GM12878 (cell line): Measurements from ENCODE around the gene DRC1. TPM values are rescaled to one million over a fixed set of nuclear protein-coding genes. Genes with fewer than 3 reads are reported as not detected.

Source experiments
- ATAC-seq: fragments of 200-7000 bp; cut with Tn5 transposase; 3 replicates; pipeline ENCODE4 v1.9.1; 2020; ENCODE audit warnings: mild to moderate bottlenecking, moderate library complexity
- BruUV-seq: library from RNA; stranded (reverse); fragments of 400-500 nt; replicated peaks from 2 replicates; lab custom pipeline; 2021; lab: Mats Ljungman, UMichigan
- CTCF ChIA-PET: fragments of 300-600 bp; sonication (Branson Sonifier 250); formaldehyde crosslinking; extraction: SDS; loops from one replicate; lab custom pipeline; 2021; ENCODE audit warnings: inconsistent platforms; lab: Yijun Ruan, JAX
- POLR2A ChIA-PET: fragments of 350-600 bp; formaldehyde crosslinking; extraction: SDS; loops from one replicate; lab custom pipeline; 2021; ENCODE audit warnings: inconsistent platforms; lab: Charles Lee
- RAD21 ChIA-PET: fragments of 300-600 bp; sonication (Branson Sonifier 250); formaldehyde crosslinking; loops from one replicate; lab custom pipeline; 2023; ENCODE audit warnings: antibody characterized with exemption; ENCODE audit not compliant: unreplicated experiment; lab: Charles Lee
- SMC1A ChIA-PET: fragments of 300-600 bp; sonication (Branson Sonifier 250); formaldehyde crosslinking; loops from one replicate; lab custom pipeline; 2023; ENCODE audit not compliant: unreplicated experiment, uncharacterized antibody; lab: Charles Lee
- DNase-seq: peaks from one replicate; pipeline ENCODE4 v3.0.0-alpha.2; 2011; ENCODE audit warnings: low read depth, low spot score
- FAIRE-seq: peaks from 3 replicates; lab custom pipeline; 2011; peaks lifted over from hg19 to GRCh38; lab: Jason Lieb, UNC
- H2AFZ ChIP-seq: 2 replicates; pipeline ENCODE4 v1.6.0; 2011; ENCODE audit warnings: low read depth, low read length, control low read depth; ENCODE audit not compliant: control insufficient read depth
- H3K27ac ChIP-seq: 2 replicates; pipeline ENCODE4 v1.5.1; 2011; ENCODE audit warnings: control low read depth; ENCODE audit not compliant: control insufficient read depth, insufficient read depth
- H3K27me3 ChIP-seq, 2 experiments: replicated peaks in 1 of 2; 2 replicates each; pipeline versions ENCODE4 v1.6.0 to v1.6.1; 2011; ENCODE audit warnings: low read length in 1 of 2; ENCODE audit not compliant: control insufficient read depth in 2 of 2, insufficient read depth in 2 of 2
- H3K36me3 ChIP-seq, 2 experiments: 2 replicates each; pipeline ENCODE4 v1.5.1; 2011; ENCODE audit warnings: low read length in 1 of 2; ENCODE audit not compliant: control insufficient read depth in 2 of 2, insufficient read depth in 2 of 2
- H3K4me1 ChIP-seq: 2 replicates; pipeline ENCODE4 v1.6.1; 2011; ENCODE audit warnings: mild to moderate bottlenecking, low read length, moderate library complexity, mixed read lengths; ENCODE audit not compliant: control insufficient read depth, insufficient read depth
- H3K4me2 ChIP-seq: 2 replicates; pipeline ENCODE4 v1.6.0; 2011; ENCODE audit warnings: control low read depth; ENCODE audit not compliant: control insufficient read depth, insufficient read depth
- H3K4me3 ChIP-seq: fragments of 200-600 bp; sonication (generic); 2 replicates; pipeline ENCODE4 v1.5.1; 2016
- H3K79me2 ChIP-seq: 2 replicates; pipeline ENCODE4 v1.6.0; 2011; ENCODE audit warnings: low read length; ENCODE audit not compliant: control insufficient read depth, insufficient read depth
- H3K9ac ChIP-seq: 2 replicates; pipeline ENCODE4 v1.8.0; 2011; ENCODE audit warnings: low read length, control low read depth, mixed read lengths; ENCODE audit not compliant: control insufficient read depth, insufficient read depth
- H3K9me3 ChIP-seq: replicated peaks from 3 replicates; pipeline ENCODE4 v1.5.1; 2011; ENCODE audit warnings: mild to moderate bottlenecking, low read length; ENCODE audit not compliant: control insufficient read depth, insufficient read depth
- H4K20me1 ChIP-seq: 2 replicates; pipeline ENCODE4 v1.6.0; 2011; ENCODE audit not compliant: control insufficient read depth, insufficient read depth
- CHD2 ChIP-seq: IDR thresholded peaks from 2 replicates; pipeline ENCODE4 v1.6.1; 2011; ENCODE audit warnings: low read depth, low read length, improper control_type of control experiment, borderline replicate concordance
- EGR1 ChIP-seq, 2 experiments: IDR thresholded peaks; 1 replicate in 1 of 2; 2 replicates in 1 of 2; pipeline ENCODE4 v1.6.1; 2011 to 2012; ENCODE audit warnings: low read depth in 2 of 2, low read length in 2 of 2, borderline replicate concordance in 1 of 2, mild to moderate bottlenecking in 1 of 2, moderate library complexity in 1 of 2
- FOXK2 ChIP-seq: fragments of 450-650 bp; IDR thresholded peaks from 2 replicates; pipeline ENCODE4 v1.6.1; 2017; ENCODE audit warnings: mild to moderate bottlenecking, moderate library complexity
- SIX5 ChIP-seq: IDR thresholded peaks from 2 replicates; pipeline ENCODE4 v1.6.1; 2011; ENCODE audit warnings: mild to moderate bottlenecking, low read depth, low read length, moderate library complexity; ENCODE audit not compliant: severe bottlenecking
- TBL1XR1 ChIP-seq: IDR thresholded peaks from 2 replicates; pipeline ENCODE4 v1.6.1; 2012; ENCODE audit warnings: low read depth, low read length, improper control_type of control experiment
- TCF12 ChIP-seq: IDR thresholded peaks from 2 replicates; pipeline ENCODE4 v1.6.1; 2011; ENCODE audit warnings: low read depth, mild to moderate bottlenecking, low read length
- WGBS: methylation state at CpG from one replicate; pipeline ENCODE4 v1.1.6; 2016; ENCODE audit warnings: low lambda C conversion rate; ENCODE audit not compliant: insufficient replicate concordance, insufficient coverage; ENCODE audit errors: missing lambda C conversion rate; 5-methylcytosine and 5-hydroxymethylcytosine counted together
- in situ Hi-C: fragments of 300-500 bp; cut with MboI; formaldehyde crosslinking; loops from 9 replicates; pipeline ENCODE4 v1.14.3; 2018; ENCODE audit warnings: mixed read lengths
- intact Hi-C: fragments of 100-400 bp; cut with micrococcal nuclease; formaldehyde crosslinking; loops from one replicate; pipeline ENCODE4 v1.14.2; 2022; ENCODE audit not compliant: unreplicated experiment
- polyA plus RNA-seq, 11 experiments: library from polyadenylated mRNA; depleted of rRNA in 4 of 11; unstranded in 6 of 11; stranded (reverse) in 5 of 11; fragments of >200 nt; fragmentation: Nextera tagmentation in 4 of 11; fragmentation: Illumina TruSeq in 1 of 11; extraction: Ambion mirVana in 4 of 11; extraction: Trizol in 1 of 11; gene quantifications; 1 replicate in 1 of 11; 2 replicates in 10 of 11; pipeline versions ENCODE4 v1.2.1 to v1.2.3, GENCODE V29; 2011 to 2016; ENCODE audit warnings: inconsistent platforms in 2 of 11, missing spikeins in 2 of 11, low read depth in 1 of 11
- total RNA-seq, 4 experiments: library from RNA; depleted of rRNA in 3 of 4; stranded (reverse); fragments of >200 nt in 3 of 4; fragmentation: Illumina TruSeq in 1 of 4; extraction: Trizol in 1 of 4; gene quantifications; 2 replicates each; pipeline versions ENCODE4 v1.2.1 to v1.2.3, GENCODE V29; 2013 to 2021

DRC1 gene
- total and polyA plus RNA-seq, 10 of the 15 experiments (the other 5 are each of a cell fraction or from before 2014, with no cell fraction given): 0.03 TPM; not detected in 9

DNA sequence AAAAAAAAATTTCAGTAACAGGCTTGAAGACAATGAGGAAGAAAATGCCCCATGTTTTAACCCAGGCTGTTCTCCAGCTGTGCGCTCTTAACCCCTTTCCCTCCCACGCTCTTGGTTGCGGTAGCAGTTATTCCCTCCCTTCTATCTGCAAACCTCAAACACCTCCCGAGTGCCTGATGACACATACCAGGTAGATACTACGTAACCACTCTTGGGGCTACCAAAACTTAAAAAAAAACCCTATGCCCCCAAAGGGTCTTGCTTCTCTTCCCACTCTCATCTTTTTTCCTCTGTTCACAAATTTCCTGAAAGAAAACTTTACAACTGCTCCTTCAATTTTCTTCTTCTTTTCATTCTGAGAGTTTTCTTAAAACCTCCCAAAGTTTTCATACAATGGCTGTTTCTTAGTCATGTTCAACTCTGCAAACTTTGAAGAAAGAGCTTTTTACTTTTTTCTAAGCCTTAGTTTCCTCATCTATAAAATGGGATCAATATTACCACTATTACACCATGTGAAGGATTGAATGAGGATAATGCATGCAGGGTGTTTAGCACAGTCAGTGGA lies 4.9 kb upstream of the DRC1 start:
- Histone ChIP-seq H3K4me2 (no peak overlapping the region), H3K9ac (no peak overlapping the region), H3K4me1 (no peaks in the 10 kb centered on the region; the same call in 1 of the 2 replicates), H3K27me3 (no peaks in the 10 kb centered on the region), H4K20me1 (no peaks in the 10 kb centered on the region), H3K36me3 (peaks cover 0 to 9% of the 10 kb centered on the region in 2 experiments; a peak in 2 of 4 replicates), H3K9me3 (no peaks in the 10 kb centered on the region), H3K79me2 (no peaks in the 10 kb centered on the region)
- DNase-seq (no peak), ATAC-seq (no peak), FAIRE-seq (no peak)
- in situ Hi-C loops (no loop called here), intact Hi-C loops (no loop called here)
- CTCF ChIA-PET: no interaction called here
- BruUV-seq: no TSS peak
- 96% methylated on average over 5 of the region's 5 CpGs for WGBS
- no peak for TF ChIP-seq EGR1 (IDR thresholded peaks at IDR 0.05; ENCODE audit: borderline replicate concordance in 1 of 2, low read depth in 2 of 2, low read length in 2 of 2)
- no peak for TF ChIP-seq TBL1XR1
- TF ChIP-seq FOXK2: no peak
- no peak for TF ChIP-seq TCF12
- no peak for TF ChIP-seq CHD2
- TF ChIP-seq SIX5: no peak
- TF ChIP-seq, all 136 proteins: peak for 0
- no peak overlapping the region for H3K4me3 ChIP-seq
- ChIA-PET RAD21 (no interaction called here), SMC1A (no interaction called here), POLR2A (interaction anchor here (1.3 kb wide), 1 partner anchor 48 kb away, joined by 5 read pairs; no protein-coding TSS in a partner anchor)
- no peak overlapping the region for H2AFZ ChIP-seq
- peak overlapping the region; percentile 43; the same call in 1 of the 2 replicates for H3K27ac ChIP-seq
